ENCODE measurements around the gene MTFMT. TPM values are rescaled to one million over a fixed set of nuclear protein-coding genes. Genes with fewer than 3 reads are reported as not detected.
"Not testable (repeated sequence)": the region's sequence is repeated elsewhere in the genome, so short reads cannot be mapped to it uniquely, and the experiment has no call there.

MTFMT gene
- total RNA-seq, 1 experiment from 2014 or later = 30.4 TPM

DNA sequence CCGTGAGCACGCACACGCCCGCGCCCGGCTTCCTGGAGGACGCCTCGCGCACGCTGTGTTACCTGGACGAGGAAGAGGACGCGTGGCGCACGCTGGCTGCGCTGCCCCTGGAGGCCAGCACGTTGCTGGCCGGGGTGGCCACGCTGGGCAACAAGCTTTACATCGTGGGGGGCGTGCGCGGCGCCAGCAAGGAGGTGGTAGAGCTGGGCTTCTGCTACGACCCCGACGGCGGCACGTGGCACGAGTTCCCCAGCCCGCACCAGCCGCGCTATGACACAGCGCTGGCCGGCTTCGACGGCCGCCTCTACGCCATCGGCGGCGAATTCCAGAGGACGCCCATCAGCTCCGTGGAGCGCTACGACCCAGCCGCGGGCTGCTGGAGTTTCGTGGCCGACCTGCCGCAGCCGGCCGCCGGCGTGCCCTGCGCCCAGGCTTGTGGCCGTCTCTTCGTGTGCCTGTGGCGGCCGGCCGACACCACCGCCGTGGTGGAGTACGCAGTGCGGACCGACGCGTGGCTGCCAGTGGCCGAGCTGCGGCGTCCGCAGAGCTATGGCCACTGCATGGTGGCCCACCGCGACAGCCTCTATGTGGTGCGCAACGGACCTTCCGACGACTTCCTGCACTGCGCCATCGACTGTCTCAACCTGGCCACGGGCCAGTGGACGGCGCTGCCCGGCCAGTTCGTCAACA is 48.0 kb upstream of the MTFMT start (continued):
- TF ChIP-seq POLR2AphosphoS5 (IDR thresholded peaks at IDR 0.05; ENCODE audit: low read depth, low read length) (no peak), ZFX (IDR thresholded peaks at IDR 0.05) (no peak), SP1 (IDR thresholded peaks at IDR 0.05; ENCODE audit: low read depth) (no peak), ELF1 (IDR thresholded peaks at IDR 0.05; ENCODE audit: borderline replicate concordance, low read depth) (no peak), CEBPB (IDR thresholded peaks at IDR 0.05; ENCODE audit: low read depth) (no peak), FOSL1 (IDR thresholded peaks at IDR 0.05; ENCODE audit: low read depth) (no peak), POLR2A (IDR thresholded peaks at IDR 0.05; ENCODE audit: borderline replicate concordance, extremely low read depth, insufficient read depth, insufficient read length) (no peak)
- TF ChIP-seq, protein P1, sequence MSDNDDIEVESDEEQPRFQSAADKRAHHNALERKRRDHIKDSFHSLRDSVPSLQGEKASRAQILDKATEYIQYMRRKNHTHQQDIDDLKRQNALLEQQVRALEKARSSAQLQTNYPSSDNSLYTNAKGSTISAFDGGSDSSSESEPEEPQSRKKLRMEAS (IDR thresholded peaks at IDR 0.05) = no peak

- TF ChIP-seq ELF1 (IDR thresholded peaks at IDR 0.05; ENCODE audit: borderline replicate concordance, low read depth) (no peak), POLR2AphosphoS5 (IDR thresholded peaks at IDR 0.05; ENCODE audit: low read depth, low read length) (no peak), EZH2phosphoT487 (IDR thresholded peaks at IDR 0.05; ENCODE audit: borderline replicate concordance) (no peak), EZH2 (IDR thresholded peaks at IDR 0.05) (no peak), CBX3 (IDR thresholded peaks at IDR 0.05; ENCODE audit: low read depth) (no peak)
- TF ChIP-seq, protein P2, sequence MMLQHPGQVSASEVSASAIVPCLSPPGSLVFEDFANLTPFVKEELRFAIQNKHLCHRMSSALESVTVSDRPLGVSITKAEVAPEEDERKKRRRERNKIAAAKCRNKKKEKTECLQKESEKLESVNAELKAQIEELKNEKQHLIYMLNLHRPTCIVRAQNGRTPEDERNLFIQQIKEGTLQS (IDR thresholded peaks at IDR 0.05) = no peak
- Histone ChIP-seq H3K4me1 (ENCODE audit: control insufficient read depth in 1 of 2, insufficient read depth in 2 of 2, low read length in 2 of 2) (peaks cover 3 to 11% of the 10 kb centered on the region in 2 experiments; a peak in 2 of 4 replicates), H3K27me3 (ENCODE audit: insufficient read depth, low read length) (no peaks in the 10 kb centered on the region), H3K4me2 (ENCODE audit: low read length) (no peak within 1 kb of the TSS), H2AFZ (ENCODE audit: low read depth, low read length, poor library complexity, severe bottlenecking) (no peak within 1 kb of the TSS), H3K4me3 (replicated peaks in 1 of 2; ENCODE audit: low read depth in 1 of 2, low read length in 2 of 2) (no peak within 1 kb of the TSS), H3K9ac (ENCODE audit: low read length) (no peak within 1 kb of the TSS), H3K79me2 (ENCODE audit: insufficient read depth, low read length) (no peaks in the 10 kb centered on the region), H3K27ac (ENCODE audit: low read depth, low read length) (no peak within 1 kb of the TSS), H3K36me3 (ENCODE audit: control insufficient read depth in 1 of 2, insufficient read depth in 2 of 2, low read length in 2 of 2) (no peaks in the 10 kb centered on the region), H3K9me3 (ENCODE audit: control insufficient read depth in 1 of 2, insufficient read depth in 1 of 2, low read depth in 1 of 2, low read length in 2 of 2) (no peaks in the 10 kb centered on the region), H3K9me2 (ENCODE audit: insufficient read depth) (no peaks in the 10 kb centered on the region), H4K20me1 (ENCODE audit: insufficient read depth) (no peaks in the 10 kb centered on the region)
- ChIA-PET CTCF (interaction anchor here (2.0 to 2.1 kb wide), 2 partner anchors 24 to 43 kb away, joined by 9 to 13 read pairs; no protein-coding TSS in a partner anchor), RAD21 (ENCODE audit: low non-redundant PET in 1 of 2, low total read pairs in 2 of 2, uncharacterized antibody in 2 of 2, unreplicated experiment in 2 of 2) (no interaction called here), POLR2A (interaction anchor here (1.2 kb wide), 1 partner anchor 10 kb away, joined by 3 read pairs; no protein-coding TSS in a partner anchor)
- no peak for DNase-seq (ENCODE audit: low read depth, low spot score)
- no peak for ATAC-seq
- intact Hi-C loops (cut with micrococcal nuclease) = no loop called here
- BruUV-seq (replicated peaks) = no TSS peak
Measured at GRCh38 chr15:65076486-65077290, 47.2 kb upstream of the MTFMT start, which contains the start of gene KBTBD13. KBTBD13 (plus strand) TSS chr15:65076746; CDS start chr15:65076816, 70 bp downstream.

DNA sequence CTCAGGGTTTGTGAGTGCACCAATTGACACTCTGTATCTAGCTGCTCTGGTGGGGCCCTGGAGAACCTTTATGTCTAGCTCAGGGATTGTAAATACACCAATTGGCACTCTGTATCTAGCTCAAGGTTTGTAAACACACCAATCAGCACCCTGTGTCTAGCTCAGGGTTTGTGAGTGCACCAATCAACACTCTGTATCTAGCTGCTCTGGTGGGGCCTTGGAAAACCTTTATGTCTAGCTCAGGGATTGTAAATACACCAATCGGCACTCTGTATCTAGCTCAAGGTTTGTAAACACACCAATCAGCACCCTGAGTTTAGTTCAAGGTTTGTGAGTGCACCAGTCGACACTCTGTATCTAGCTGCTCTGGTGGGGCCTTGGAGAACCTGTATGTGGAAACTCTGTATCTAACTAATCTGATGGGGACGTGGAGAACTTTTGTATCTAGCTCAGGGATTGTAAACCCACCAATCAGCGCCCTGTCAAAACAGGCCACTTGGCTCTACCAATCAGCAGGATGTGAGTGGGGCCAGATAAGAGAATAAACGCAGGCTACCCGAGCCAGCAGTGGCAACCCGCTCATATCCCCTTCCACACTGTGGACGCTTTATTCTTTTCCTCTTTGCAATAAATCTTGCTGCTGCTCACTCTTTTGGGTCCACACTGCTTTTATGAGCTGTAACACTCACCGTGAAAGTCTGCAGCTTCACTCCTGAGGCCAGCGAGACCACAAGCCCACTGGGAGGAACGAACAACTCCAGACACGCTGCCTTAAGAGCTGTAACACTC is 46.4 kb upstream of the MTFMT start:
- H3K9ac ChIP-seq (ENCODE audit: low read length); H4K20me1 ChIP-seq (ENCODE audit: insufficient read depth); BruUV-seq (replicated peaks); intact Hi-C loops (cut with micrococcal nuclease); H3K36me3 ChIP-seq (ENCODE audit: control insufficient read depth in 1 of 2, insufficient read depth in 2 of 2, low read length in 2 of 2); H3K4me2 ChIP-seq (ENCODE audit: low read length); H2AFZ ChIP-seq (ENCODE audit: low read depth, low read length, poor library complexity, severe bottlenecking); DNase-seq (ENCODE audit: low read depth, low spot score); H3K4me3 ChIP-seq (replicated peaks in 1 of 2; ENCODE audit: low read depth in 1 of 2, low read length in 2 of 2); ATAC-seq; H3K4me1 ChIP-seq (ENCODE audit: control insufficient read depth in 1 of 2, insufficient read depth in 2 of 2, low read length in 2 of 2); POLR2A ChIA-PET; CTCF ChIA-PET; H3K27ac ChIP-seq (ENCODE audit: low read depth, low read length); H3K9me2 ChIP-seq (ENCODE audit: insufficient read depth); RAD21 ChIA-PET (ENCODE audit: low non-redundant PET in 1 of 2, low total read pairs in 2 of 2, uncharacterized antibody in 2 of 2, unreplicated experiment in 2 of 2); H3K9me3 ChIP-seq (ENCODE audit: control insufficient read depth in 1 of 2, insufficient read depth in 1 of 2, low read depth in 1 of 2, low read length in 2 of 2); H3K79me2 ChIP-seq (ENCODE audit: insufficient read depth, low read length); H3K27me3 ChIP-seq (ENCODE audit: insufficient read depth, low read length): not testable (repeated sequence)

All from HCT116 (cell line).